ENCODE data around the gene MRPL47.
"Not testable (repeated sequence)": the region's sequence is repeated elsewhere in the genome, so short reads cannot be mapped to it uniquely, and the experiment has no call there.

MRPL47 gene

DNA sequence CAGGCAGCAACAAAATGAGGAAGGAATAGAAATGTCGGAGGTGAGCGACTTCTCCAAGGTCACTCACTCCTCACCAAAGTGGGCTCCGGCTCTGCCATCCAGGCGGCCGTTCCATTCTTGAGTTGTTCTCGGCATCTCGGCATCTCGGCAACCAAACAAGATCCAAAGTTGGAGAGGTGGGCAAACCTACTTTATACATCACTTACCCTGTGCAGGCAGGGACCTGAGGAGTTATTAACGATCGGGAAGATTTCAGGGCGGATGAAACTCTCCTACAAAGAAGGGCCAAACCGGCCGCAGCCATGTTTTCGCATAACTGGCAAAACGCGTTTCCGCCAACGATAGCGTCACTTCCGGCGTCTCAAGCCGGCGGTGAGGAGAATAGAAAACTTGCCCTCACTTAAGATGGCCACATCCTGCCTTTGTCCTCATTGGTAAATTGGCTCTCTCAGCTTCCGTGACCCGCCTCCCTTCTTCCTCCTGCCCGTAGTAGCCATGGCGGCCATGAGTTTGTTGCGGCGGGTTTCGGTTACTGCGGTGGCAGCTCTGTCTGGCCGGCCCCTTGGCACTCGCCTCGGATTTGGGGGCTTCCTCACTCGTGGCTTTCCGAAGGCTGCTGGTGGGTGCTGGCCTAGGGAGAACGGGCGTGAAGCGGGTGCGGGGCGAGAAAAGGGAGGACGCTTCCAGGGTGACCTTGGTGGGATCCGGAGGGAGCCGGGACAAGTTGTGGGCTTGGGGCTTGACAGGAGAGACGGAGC, at the start of gene MRPL47, which contains the start of gene NDUFB5:
MRPL47 (minus strand) TSS at position 318 of the 758 bp plus-strand sequence; CDS start at position 304, 14 bp downstream.
NDUFB5 (plus strand) TSS at position 474 of the 758 bp plus-strand sequence; CDS start at position 496, 22 bp downstream.
- H3K27ac ChIP-seq (ENCODE audit: low read length), result peak within 1 kb of the TSS; percentile 97
- no peaks in the 10 kb centered on the region for H3K27me3 ChIP-seq (ENCODE audit: control insufficient read depth in 1 of 2, insufficient read depth in 2 of 2, low read length in 2 of 2)
- H3K4me3 ChIP-seq (ENCODE audit: low read length in 2 of 2), result peak within 1 kb of the TSS; percentile 93 to 99
- peaks cover 13 to 24% of the 10 kb centered on the region in 2 donors for H3K36me3 ChIP-seq (ENCODE audit: control insufficient read depth in 2 of 2, insufficient read depth in 2 of 2, low read length in 2 of 2)
- no peaks in the 10 kb centered on the region for H3K9me3 ChIP-seq (ENCODE audit: control insufficient read depth in 2 of 2, low read length in 2 of 2)
- peak within 1 kb of the TSS; percentile 92 to 99 for H3K9ac ChIP-seq (ENCODE audit: low read length in 2 of 2)
- H3K4me1 ChIP-seq (ENCODE audit: control insufficient read depth, insufficient read depth, low read length), result peaks cover 6% of the 10 kb centered on the region

GRCh38 chr3:179653096-179653797, 48.8 kb upstream of the MRPL47 start:
- no peaks in the 10 kb centered on the region for H3K36me3 ChIP-seq (ENCODE audit: control insufficient read depth in 2 of 2, insufficient read depth in 2 of 2, low read length in 2 of 2)
- H3K4me1 ChIP-seq (ENCODE audit: control insufficient read depth, insufficient read depth, low read length), result peaks cover 8% of the 10 kb centered on the region
- H3K9ac ChIP-seq (ENCODE audit: low read length in 2 of 2), result peak overlapping the region; percentile 60 to 80
- peak overlapping the region; percentile 60 to 86 for H3K4me3 ChIP-seq (ENCODE audit: low read length in 2 of 2)
- H3K27me3 ChIP-seq (ENCODE audit: control insufficient read depth in 1 of 2, insufficient read depth in 2 of 2, low read length in 2 of 2), result no peaks in the 10 kb centered on the region
- peak overlapping the region; percentile 82 for H3K27ac ChIP-seq (ENCODE audit: low read length)
- H3K9me3 ChIP-seq (ENCODE audit: control insufficient read depth in 2 of 2, low read length in 2 of 2), result no peaks in the 10 kb centered on the region

DNA sequence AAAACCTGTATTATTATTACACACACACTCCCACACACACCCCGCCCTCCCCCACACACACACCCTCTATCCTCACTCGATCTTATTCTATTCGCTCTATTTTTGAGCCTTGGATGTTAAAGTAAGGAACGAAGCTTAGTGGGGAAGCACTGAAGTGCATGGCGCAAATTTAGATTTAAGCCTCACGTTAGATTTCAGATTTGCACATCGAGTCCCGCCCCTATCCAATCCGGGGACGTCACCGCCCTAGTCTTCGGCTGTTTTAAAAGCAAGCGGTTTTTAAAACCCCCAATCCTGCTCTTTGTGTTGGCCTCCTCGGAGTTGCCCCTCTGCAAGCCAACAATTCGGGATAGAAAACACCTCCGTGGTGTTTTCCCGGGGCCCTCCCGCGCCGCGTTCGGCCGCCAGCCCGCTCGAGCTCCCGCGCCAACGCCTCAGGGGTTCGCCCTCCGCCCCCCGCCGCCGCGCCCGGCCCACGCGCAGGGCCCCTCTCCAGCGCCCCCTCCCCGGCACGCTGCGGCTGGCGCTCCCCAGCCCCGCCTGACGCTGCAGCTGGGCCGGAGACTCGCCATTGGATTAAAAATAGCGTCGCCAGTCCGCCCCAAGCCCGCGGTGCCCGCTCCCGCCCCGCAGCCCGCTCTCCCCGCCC, 48.1 kb upstream of the MRPL47 start, which contains the start of gene USP13:
USP13 (plus strand) TSS at position 594 of the 649 bp plus-strand sequence. CDS start 186 bp downstream, outside the sequence.
- Histone ChIP-seq H3K27me3 (ENCODE audit: control insufficient read depth in 1 of 2, insufficient read depth in 2 of 2, low read length in 2 of 2) (no peaks in the 10 kb centered on the region), H3K9ac (ENCODE audit: low read length in 2 of 2) (peak within 1 kb of the TSS; percentile 60 to 80), H3K9me3 (ENCODE audit: control insufficient read depth in 2 of 2, low read length in 2 of 2) (no peaks in the 10 kb centered on the region), H3K4me3 (ENCODE audit: low read length in 2 of 2) (peak within 1 kb of the TSS; percentile 60 to 86), H3K27ac (ENCODE audit: low read length) (peak within 1 kb of the TSS; percentile 84), H3K36me3 (ENCODE audit: control insufficient read depth in 2 of 2, insufficient read depth in 2 of 2, low read length in 2 of 2) (no peaks in the 10 kb centered on the region), H3K4me1 (ENCODE audit: control insufficient read depth, insufficient read depth, low read length) (peaks cover 6% of the 10 kb centered on the region)

DNA sequence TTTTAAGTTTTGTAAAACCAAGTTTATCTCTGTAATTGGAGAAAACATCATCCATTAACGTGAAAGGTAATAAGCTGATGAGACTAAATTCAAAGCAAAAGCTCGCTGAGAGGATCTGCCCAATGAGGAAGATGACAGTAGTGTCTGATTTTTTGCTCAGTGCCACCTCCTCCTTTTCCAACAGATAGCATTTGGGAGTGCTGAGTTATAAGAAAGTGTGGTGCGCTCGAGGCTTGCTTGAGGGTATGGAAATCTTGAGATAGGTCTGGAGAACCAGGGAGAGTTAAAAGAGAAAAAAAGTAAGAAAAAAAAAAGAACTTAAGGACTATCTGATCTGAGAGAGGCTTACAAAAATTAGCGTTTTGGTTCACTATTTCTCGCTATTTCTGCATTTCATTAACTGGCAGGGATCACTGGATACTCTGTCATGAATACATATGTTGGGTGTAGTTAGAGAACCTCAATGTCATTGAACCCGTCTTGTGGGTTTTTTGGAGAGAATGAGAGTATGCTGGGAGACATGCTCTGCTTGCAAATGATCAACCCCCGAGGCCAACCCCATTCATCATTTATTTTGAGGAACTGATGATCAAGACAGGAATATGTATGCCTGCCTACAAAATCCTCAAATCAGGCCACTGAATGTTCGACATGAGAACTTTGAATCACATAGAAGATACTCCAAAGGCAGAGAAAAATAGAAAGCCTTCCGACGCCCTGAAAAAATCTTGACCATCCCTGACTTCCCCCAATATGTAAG, 47.4 kb upstream of the MRPL47 start:
- peaks cover 6% of the 10 kb centered on the region for H3K4me1 ChIP-seq (ENCODE audit: control insufficient read depth, insufficient read depth, low read length)
- H3K27me3 ChIP-seq (ENCODE audit: control insufficient read depth in 1 of 2, insufficient read depth in 2 of 2, low read length in 2 of 2), result no peaks in the 10 kb centered on the region
- H3K9ac ChIP-seq (ENCODE audit: low read length in 2 of 2), result peak overlapping the region; percentile 37 to 64
- no peaks in the 10 kb centered on the region for H3K9me3 ChIP-seq (ENCODE audit: control insufficient read depth in 2 of 2, low read length in 2 of 2)
- peak overlapping the region; percentile 84 for H3K27ac ChIP-seq (ENCODE audit: low read length)
- H3K4me3 ChIP-seq (ENCODE audit: low read length in 2 of 2), result peak overlapping the region; percentile 51 to 86
- no peaks in the 10 kb centered on the region for H3K36me3 ChIP-seq (ENCODE audit: control insufficient read depth in 2 of 2, insufficient read depth in 2 of 2, low read length in 2 of 2)

GRCh38 chr3:179646177-179646576, 41.7 kb upstream of the MRPL47 start:
- Histone ChIP-seq H3K27ac (ENCODE audit: low read length) (no peak overlapping the region), H3K27me3 (ENCODE audit: control insufficient read depth in 1 of 2, insufficient read depth in 2 of 2, low read length in 2 of 2) (no peaks in the 10 kb centered on the region), H3K9ac (ENCODE audit: low read length in 2 of 2) (no peak overlapping the region), H3K9me3 (ENCODE audit: control insufficient read depth in 2 of 2, low read length in 2 of 2) (no peaks in the 10 kb centered on the region), H3K36me3 (ENCODE audit: control insufficient read depth in 2 of 2, insufficient read depth in 2 of 2, low read length in 2 of 2) (peaks cover 0 to 2% of the 10 kb centered on the region in 2 donors), H3K4me3 (ENCODE audit: low read length in 2 of 2) (no peak overlapping the region), H3K4me1 (ENCODE audit: control insufficient read depth, insufficient read depth, low read length) (no peaks in the 10 kb centered on the region)

GRCh38 chr3:179643837-179644236, 39.4 kb upstream of the MRPL47 start:
- not testable (repeated sequence) for H3K36me3 ChIP-seq (ENCODE audit: control insufficient read depth in 2 of 2, insufficient read depth in 2 of 2, low read length in 2 of 2); H3K9me3 ChIP-seq (ENCODE audit: control insufficient read depth in 2 of 2, low read length in 2 of 2); H3K27me3 ChIP-seq (ENCODE audit: control insufficient read depth in 1 of 2, insufficient read depth in 2 of 2, low read length in 2 of 2); H3K9ac ChIP-seq (ENCODE audit: low read length in 2 of 2); H3K27ac ChIP-seq (ENCODE audit: low read length); H3K4me1 ChIP-seq (ENCODE audit: control insufficient read depth, insufficient read depth, low read length); H3K4me3 ChIP-seq (ENCODE audit: low read length in 2 of 2)

- no peak overlapping the region for H3K4me3 ChIP-seq (ENCODE audit: low read length in 2 of 2)
- H3K36me3 ChIP-seq (ENCODE audit: control insufficient read depth in 2 of 2, insufficient read depth in 2 of 2, low read length in 2 of 2), result peaks cover 0 to 2% of the 10 kb centered on the region in 2 donors
- H3K27ac ChIP-seq (ENCODE audit: low read length), result no peak overlapping the region
- no peak overlapping the region for H3K9ac ChIP-seq (ENCODE audit: low read length in 2 of 2)
- H3K4me1 ChIP-seq (ENCODE audit: control insufficient read depth, insufficient read depth, low read length), result no peaks in the 10 kb centered on the region
- H3K27me3 ChIP-seq (ENCODE audit: control insufficient read depth in 1 of 2, insufficient read depth in 2 of 2, low read length in 2 of 2), result no peaks in the 10 kb centered on the region
- H3K9me3 ChIP-seq (ENCODE audit: control insufficient read depth in 2 of 2, low read length in 2 of 2), result no peaks in the 10 kb centered on the region
Observed at GRCh38 chr3:179642871-179643270, 38.4 kb upstream of the MRPL47 start.

- H3K4me1 ChIP-seq (ENCODE audit: control insufficient read depth, insufficient read depth, low read length), result no peaks in the 10 kb centered on the region
- H3K4me3 ChIP-seq (ENCODE audit: low read length in 2 of 2), result no peak overlapping the region
- no peak overlapping the region for H3K27ac ChIP-seq (ENCODE audit: low read length)
- no peak overlapping the region for H3K9ac ChIP-seq (ENCODE audit: low read length in 2 of 2)
- no peaks in the 10 kb centered on the region for H3K27me3 ChIP-seq (ENCODE audit: control insufficient read depth in 1 of 2, insufficient read depth in 2 of 2, low read length in 2 of 2)
- H3K36me3 ChIP-seq (ENCODE audit: control insufficient read depth in 2 of 2, insufficient read depth in 2 of 2, low read length in 2 of 2), result peaks cover 0 to 2% of the 10 kb centered on the region in 2 donors
- no peaks in the 10 kb centered on the region for H3K9me3 ChIP-seq (ENCODE audit: control insufficient read depth in 2 of 2, low read length in 2 of 2)
Observed at GRCh38 chr3:179640469-179640868, 36.0 kb upstream of the MRPL47 start.

- no peaks in the 10 kb centered on the region for H3K4me1 ChIP-seq (ENCODE audit: control insufficient read depth, insufficient read depth, low read length)
- H3K9ac ChIP-seq (ENCODE audit: low read length in 2 of 2), result no peak overlapping the region
- no peaks in the 10 kb centered on the region for H3K27me3 ChIP-seq (ENCODE audit: control insufficient read depth in 1 of 2, insufficient read depth in 2 of 2, low read length in 2 of 2)
- peaks cover 1 to 4% of the 10 kb centered on the region in 2 donors for H3K36me3 ChIP-seq (ENCODE audit: control insufficient read depth in 2 of 2, insufficient read depth in 2 of 2, low read length in 2 of 2)
- no peaks in the 10 kb centered on the region for H3K9me3 ChIP-seq (ENCODE audit: control insufficient read depth in 2 of 2, low read length in 2 of 2)
- H3K4me3 ChIP-seq (ENCODE audit: low read length in 2 of 2), result no peak overlapping the region
- no peak overlapping the region for H3K27ac ChIP-seq (ENCODE audit: low read length)
Observed at GRCh38 chr3:179630753-179631451, 26.5 kb upstream of the MRPL47 start.

All from stomach smooth muscle (tissue), 2 donors.